ENCODE results near the gene QRICH2. TPM values are rescaled to one million over a fixed set of nuclear protein-coding genes. Genes with fewer than 3 reads are reported as not detected.
"Not testable (repeated sequence)": the region's sequence is repeated elsewhere in the genome, so short reads cannot be mapped to it uniquely, and the experiment has no call there.

Gene QRICH2
- total RNA-seq, 1 donor from 2014 or later, result 11.7 TPM

DNA sequence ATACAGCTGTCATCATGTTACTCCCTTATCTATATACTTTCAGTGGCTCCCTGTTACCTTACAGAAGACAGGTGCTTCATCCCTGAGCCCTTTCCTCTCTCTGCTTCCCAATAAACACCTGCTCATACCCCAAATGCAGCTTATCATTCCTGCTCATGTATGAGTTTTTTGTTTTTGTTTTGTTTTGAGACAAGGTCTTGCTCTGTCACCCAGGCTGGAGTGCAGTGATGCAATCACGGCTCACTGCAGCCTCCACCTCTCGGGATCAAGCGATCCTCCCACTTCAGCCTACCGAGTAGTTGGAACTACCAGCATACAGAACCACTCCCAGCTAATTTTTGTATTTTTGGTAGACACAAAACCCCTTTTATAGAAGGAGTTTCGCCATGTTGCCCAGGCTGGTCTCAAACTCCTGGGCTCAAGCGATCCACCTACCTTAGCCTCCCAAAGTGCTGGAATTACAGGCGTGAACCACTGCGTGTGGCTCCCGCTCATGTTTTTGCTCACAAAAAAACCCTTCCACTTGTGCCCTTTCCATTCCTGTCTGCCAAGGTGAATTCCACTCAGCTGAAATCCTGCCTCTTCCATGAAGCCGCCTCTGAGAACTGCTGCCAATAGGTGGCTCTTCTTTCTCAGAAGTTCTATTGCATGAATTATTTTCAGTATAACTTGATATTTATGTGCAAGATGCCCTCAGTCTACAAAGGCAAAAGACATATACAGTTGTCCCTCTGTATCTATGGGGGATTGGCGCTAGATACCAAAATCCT is 59.9 kb downstream of the QRICH2 start:
- no peaks in the 10 kb centered on the region for H3K36me3 Mint-ChIP-seq
- TF ChIP-seq, protein P1, sequence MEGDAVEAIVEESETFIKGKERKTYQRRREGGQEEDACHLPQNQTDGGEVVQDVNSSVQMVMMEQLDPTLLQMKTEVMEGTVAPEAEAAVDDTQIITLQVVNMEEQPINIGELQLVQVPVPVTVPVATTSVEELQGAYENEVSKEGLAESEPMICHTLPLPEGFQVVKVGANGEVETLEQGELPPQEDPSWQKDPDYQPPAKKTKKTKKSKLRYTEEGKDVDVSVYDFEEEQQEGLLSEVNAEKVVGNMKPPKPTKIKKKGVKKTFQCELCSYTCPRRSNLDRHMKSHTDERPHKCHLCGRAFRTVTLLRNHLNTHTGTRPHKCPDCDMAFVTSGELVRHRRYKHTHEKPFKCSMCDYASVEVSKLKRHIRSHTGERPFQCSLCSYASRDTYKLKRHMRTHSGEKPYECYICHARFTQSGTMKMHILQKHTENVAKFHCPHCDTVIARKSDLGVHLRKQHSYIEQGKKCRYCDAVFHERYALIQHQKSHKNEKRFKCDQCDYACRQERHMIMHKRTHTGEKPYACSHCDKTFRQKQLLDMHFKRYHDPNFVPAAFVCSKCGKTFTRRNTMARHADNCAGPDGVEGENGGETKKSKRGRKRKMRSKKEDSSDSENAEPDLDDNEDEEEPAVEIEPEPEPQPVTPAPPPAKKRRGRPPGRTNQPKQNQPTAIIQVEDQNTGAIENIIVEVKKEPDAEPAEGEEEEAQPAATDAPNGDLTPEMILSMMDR (conservative IDR thresholded peaks at IDR 0.05), result no peak
- DNase-seq (ENCODE audit: extremely low spot score, unreplicated experiment), result no peak

DNA sequence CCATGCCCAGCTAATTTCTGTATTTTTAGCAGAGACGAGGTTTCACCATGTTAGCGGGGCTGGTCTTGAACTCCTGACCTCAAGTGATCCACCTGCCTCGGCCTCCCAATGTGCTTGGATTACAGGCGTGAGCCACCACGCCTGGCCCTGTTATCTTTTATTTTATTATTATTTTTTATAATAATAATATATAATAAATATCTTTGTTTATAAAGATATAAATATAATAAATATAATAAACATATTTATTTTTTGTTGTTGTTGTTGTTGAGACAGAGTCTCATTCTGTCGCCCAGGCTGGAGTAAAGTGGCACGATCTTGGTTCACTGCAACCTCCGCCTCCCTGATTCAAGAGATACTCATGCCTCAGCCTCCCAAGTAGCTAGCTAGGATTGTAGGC is 60.8 kb downstream of the QRICH2 start:
- H3K27ac Mint-ChIP-seq, result no peak overlapping the region
- no peak overlapping the region for H3K4me3 Mint-ChIP-seq
- TF ChIP-seq, protein P1 (conservative IDR thresholded peaks at IDR 0.05), result no peak
- H3K27me3 Mint-ChIP-seq, result peaks cover 5% of the 10 kb centered on the region
- H3K9me3 Mint-ChIP-seq, result no peaks in the 10 kb centered on the region
- no peaks in the 10 kb centered on the region for H3K36me3 Mint-ChIP-seq
- no peak for DNase-seq (ENCODE audit: extremely low spot score, unreplicated experiment)
- peaks cover 36% of the 10 kb centered on the region for H3K4me1 Mint-ChIP-seq (ENCODE audit: unreplicated experiment)

More for the DNA sequence above, 59.9 kb downstream of the QRICH2 start:
- H3K4me1 Mint-ChIP-seq (ENCODE audit: unreplicated experiment), result peaks cover 37% of the 10 kb centered on the region
- H3K4me3 Mint-ChIP-seq, result no peak overlapping the region
- no peak overlapping the region for H3K27ac Mint-ChIP-seq
- peaks cover 2% of the 10 kb centered on the region for H3K27me3 Mint-ChIP-seq
- no peaks in the 10 kb centered on the region for H3K9me3 Mint-ChIP-seq

DNA sequence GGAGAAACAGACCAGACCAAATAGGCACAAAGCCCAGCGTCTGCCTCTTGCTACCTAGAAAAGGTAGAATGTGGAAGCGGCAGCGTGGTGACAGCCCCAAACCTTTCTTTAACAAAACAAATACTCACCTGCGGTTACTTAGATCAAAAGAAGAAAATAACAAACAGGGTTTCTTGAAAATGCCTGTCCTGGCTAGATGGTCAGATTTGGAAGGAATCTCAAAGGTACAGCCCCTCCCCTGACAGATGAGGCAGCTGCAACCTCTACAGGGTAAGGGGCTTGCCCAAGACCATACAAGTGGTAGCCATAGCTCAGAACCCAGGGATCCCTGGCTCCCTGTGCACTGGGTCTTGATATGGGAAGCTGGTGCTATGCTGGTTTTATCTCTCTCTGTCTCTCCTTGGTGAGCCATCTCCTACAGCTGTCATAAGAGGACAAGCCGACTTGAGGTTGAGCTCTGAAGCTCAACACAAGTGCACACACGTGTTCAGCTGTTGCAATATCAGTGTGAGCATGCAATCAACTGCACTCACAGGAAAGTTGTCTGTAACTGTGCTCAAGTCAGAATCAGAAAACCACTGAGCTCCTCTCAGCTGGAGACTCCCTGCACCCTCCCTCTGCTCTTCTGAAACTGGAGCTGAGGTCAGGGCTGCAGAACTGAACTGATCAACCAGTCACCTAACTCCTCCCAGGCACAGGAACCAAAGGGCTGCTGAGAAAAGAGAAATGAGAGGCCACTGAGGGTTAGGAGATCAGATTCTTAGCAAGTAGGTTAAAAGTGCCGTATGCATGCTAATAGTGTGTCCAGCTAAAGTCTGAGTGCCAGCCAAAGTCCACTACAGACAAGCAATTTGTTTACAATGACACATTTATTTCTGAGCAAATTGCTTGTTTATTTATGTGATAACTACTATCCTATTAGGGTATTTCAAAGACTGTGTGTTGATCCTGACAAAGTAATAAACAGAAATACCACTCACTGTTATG is 61.7 kb downstream of the QRICH2 start:
- Mint-ChIP-seq H3K9me3 (no peaks in the 10 kb centered on the region), H3K27ac (peak overlapping the region; percentile 80), H3K27me3 (peaks cover 5% of the 10 kb centered on the region), H3K4me1 (ENCODE audit: unreplicated experiment) (peaks cover 29% of the 10 kb centered on the region), H3K4me3 (peak overlapping the region; percentile 68), H3K36me3 (no peaks in the 10 kb centered on the region)
- TF ChIP-seq, protein P1 (conservative IDR thresholded peaks at IDR 0.05), result no peak
- no peak for DNase-seq (ENCODE audit: extremely low spot score, unreplicated experiment)

DNA sequence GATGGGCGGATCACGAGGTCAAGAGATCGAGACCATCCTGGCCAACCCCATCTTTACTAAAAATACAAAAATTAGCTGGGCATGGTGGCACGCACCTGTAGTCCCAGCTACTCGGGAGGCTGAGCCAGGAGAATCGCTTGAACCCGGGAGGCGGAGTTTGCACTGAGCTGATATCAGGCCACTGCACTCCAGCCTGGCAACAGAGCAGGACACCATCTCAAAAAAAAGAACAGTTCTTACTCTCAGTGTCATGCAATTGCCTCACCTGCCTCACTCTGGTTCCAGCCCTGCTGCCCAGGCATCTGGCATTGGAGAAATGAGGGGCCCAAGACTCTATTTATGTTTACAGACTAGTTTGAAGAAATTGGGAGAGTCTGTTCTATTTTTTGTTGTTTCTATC is 63.4 kb downstream of the QRICH2 start:
- not testable (repeated sequence) for H3K9me3 Mint-ChIP-seq; H3K4me3 Mint-ChIP-seq; H3K27me3 Mint-ChIP-seq; H3K27ac Mint-ChIP-seq; DNase-seq (ENCODE audit: extremely low spot score, unreplicated experiment); H3K36me3 Mint-ChIP-seq
- H3K4me1 Mint-ChIP-seq (ENCODE audit: unreplicated experiment), result peaks cover 35% of the 10 kb centered on the region

DNA sequence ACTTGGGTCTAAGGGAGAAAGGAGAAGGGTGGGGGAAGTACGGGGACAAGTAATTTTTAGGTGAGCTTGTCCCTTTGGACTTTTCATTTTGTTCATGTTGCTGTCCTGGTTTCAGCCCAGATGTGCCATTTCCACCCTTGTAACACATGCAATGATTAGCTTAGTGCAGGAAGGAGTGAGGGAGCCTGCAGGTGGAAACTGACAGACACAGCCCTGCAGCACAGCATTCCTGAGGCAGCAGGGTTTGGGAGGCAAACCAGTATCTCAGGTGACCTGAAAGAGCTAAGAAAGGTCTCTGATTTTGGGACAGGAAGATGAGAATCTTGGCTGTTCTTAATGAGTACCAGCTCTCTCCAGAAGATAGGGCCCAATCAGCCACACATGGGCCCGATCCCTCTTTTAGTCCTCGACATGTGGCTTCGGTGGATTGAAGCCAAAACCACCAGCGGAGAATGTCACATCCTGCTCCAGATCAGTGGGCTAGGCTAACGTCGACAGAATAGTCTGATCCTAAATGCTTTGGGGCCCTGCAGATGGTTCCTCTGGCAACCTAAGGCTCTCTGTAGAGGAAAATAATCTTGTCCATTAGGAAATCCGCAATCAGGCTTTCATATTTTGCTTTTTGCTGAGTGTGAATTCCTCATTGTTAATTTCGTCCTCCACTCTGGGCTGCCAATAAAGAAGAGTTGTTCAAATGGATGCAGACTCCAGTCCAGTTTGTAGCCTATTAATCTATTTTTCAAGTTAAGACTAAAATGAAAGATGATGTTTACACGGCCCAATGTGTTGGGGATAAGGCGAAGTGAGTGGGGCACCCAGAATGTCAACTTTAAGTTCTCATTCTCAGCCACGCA is 64.0 kb downstream of the QRICH2 start:
- TF ChIP-seq, protein P1 (conservative IDR thresholded peaks at IDR 0.05), result no peak
- Mint-ChIP-seq H3K27me3 (peaks cover 10% of the 10 kb centered on the region), H3K4me3 (peak overlapping the region; percentile 61), H3K9me3 (no peaks in the 10 kb centered on the region), H3K36me3 (no peaks in the 10 kb centered on the region), H3K27ac (no peak overlapping the region), H3K4me1 (ENCODE audit: unreplicated experiment) (peaks cover 38% of the 10 kb centered on the region)
- peak; percentile 58 for DNase-seq (ENCODE audit: extremely low spot score, unreplicated experiment)
